ENCODE measurements around the gene NPDC1.

Gene NPDC1

DNA sequence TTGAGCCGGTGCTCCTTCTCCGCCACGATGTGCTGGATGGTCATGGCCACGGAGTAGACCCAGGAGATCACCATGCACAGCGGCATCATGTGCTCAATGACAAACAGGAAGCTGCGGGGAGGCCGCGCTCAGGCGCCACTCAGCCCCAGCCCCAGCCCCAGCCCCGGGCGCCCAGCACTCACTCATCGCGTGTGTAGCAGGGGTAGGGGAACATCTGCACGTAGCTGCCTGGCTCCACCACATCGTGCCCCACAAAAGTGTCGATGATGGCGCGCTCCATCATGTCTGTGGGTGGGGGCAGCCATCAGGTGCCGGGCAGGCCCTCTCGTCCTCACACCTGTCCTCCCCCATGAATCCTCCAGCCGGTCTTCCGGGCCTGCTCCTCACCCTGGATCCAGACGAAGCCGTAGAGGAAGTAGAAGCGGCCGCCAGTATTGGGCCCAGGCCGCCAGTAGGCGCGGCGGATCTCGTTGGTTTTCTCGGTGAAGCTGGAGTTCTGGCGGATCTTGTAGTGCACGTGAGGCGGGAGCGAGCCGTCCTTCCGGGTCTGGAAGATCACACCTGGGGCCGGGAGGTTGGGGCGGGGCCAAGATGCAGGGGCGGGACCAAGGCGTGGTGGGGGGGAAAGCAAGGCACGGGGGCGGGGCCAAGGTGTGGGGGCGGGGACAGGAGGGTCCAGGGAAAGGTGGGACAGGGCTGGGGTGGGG, 28.0 kb downstream of the NPDC1 start:
- Histone ChIP-seq H3K4me3 (ENCODE audit: severe bottlenecking) (no peak overlapping the region), H3K36me3 (ENCODE audit: low read depth) (no peaks in the 10 kb centered on the region), H3K4me1 (ENCODE audit: insufficient read depth, poor library complexity, severe bottlenecking) (no peaks in the 10 kb centered on the region), H3K27ac (ENCODE audit: poor library complexity, severe bottlenecking) (no peak overlapping the region), H3K27me3 (ENCODE audit: insufficient read depth, poor library complexity, severe bottlenecking) (no peaks in the 10 kb centered on the region), H3K9me3 (ENCODE audit: severe bottlenecking) (no peaks in the 10 kb centered on the region)
- DNase-seq (ENCODE audit: low spot score), result no peak
- ATAC-seq (ENCODE audit: low read depth), result no peak
- TF ChIP-seq, protein P1, sequence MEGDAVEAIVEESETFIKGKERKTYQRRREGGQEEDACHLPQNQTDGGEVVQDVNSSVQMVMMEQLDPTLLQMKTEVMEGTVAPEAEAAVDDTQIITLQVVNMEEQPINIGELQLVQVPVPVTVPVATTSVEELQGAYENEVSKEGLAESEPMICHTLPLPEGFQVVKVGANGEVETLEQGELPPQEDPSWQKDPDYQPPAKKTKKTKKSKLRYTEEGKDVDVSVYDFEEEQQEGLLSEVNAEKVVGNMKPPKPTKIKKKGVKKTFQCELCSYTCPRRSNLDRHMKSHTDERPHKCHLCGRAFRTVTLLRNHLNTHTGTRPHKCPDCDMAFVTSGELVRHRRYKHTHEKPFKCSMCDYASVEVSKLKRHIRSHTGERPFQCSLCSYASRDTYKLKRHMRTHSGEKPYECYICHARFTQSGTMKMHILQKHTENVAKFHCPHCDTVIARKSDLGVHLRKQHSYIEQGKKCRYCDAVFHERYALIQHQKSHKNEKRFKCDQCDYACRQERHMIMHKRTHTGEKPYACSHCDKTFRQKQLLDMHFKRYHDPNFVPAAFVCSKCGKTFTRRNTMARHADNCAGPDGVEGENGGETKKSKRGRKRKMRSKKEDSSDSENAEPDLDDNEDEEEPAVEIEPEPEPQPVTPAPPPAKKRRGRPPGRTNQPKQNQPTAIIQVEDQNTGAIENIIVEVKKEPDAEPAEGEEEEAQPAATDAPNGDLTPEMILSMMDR (IDR thresholded peaks at IDR 0.05; ENCODE audit: poor library complexity, severe bottlenecking), result no peak

DNA sequence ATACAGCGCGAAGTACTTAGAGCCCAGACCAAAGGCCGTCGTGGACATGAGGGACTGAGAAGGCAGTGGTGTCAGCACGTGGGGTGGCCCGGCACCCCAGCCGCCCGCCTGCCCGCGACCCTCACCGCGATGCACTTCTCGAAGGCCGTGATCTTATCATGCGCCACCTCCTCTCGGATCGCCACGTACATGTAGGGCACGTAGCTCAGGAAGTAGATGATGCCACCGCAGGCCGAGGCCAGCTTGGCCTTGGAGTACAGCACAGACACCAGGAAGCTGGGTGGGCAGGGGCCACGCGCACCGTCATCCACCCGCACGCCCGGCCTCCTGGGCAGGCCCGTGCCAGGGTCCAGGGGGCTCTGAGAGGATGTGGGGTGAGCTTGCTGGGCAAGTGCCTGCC, 28.9 kb downstream of the NPDC1 start:
- TF ChIP-seq, protein P1 (IDR thresholded peaks at IDR 0.05; ENCODE audit: poor library complexity, severe bottlenecking), result no peak
- Histone ChIP-seq H3K36me3 (ENCODE audit: low read depth) (no peaks in the 10 kb centered on the region), H3K4me1 (ENCODE audit: insufficient read depth, poor library complexity, severe bottlenecking) (no peaks in the 10 kb centered on the region), H3K27me3 (ENCODE audit: insufficient read depth, poor library complexity, severe bottlenecking) (no peaks in the 10 kb centered on the region), H3K9me3 (ENCODE audit: severe bottlenecking) (no peaks in the 10 kb centered on the region), H3K4me3 (ENCODE audit: severe bottlenecking) (no peak overlapping the region), H3K27ac (ENCODE audit: poor library complexity, severe bottlenecking) (no peak overlapping the region)
- DNase-seq (ENCODE audit: low spot score) (no peak), ATAC-seq (ENCODE audit: low read depth) (no peak)

DNA sequence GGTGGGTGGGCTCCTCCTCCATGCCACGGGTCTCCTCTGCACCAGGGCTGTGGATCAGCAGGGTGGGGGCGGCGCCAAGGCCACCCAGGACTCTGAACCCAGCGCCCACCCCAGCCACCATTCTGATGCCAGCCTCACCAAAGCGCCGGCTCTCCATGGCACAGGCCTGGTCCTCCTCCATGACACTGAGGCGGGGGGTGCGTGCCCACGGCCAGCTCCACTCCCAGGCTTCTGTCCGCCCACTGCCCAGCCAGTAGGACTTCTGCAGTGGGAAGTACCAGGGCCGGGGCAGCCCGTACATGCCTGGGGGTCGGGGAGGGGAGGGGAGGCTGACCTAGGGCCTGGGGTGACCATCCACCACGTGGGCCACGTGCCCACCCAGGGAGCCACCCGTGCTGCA, 29.5 kb downstream of the NPDC1 start:
- Histone ChIP-seq H3K4me3 (ENCODE audit: severe bottlenecking) (no peak overlapping the region), H3K27me3 (ENCODE audit: insufficient read depth, poor library complexity, severe bottlenecking) (no peaks in the 10 kb centered on the region), H3K36me3 (ENCODE audit: low read depth) (no peaks in the 10 kb centered on the region), H3K4me1 (ENCODE audit: insufficient read depth, poor library complexity, severe bottlenecking) (no peaks in the 10 kb centered on the region), H3K9me3 (ENCODE audit: severe bottlenecking) (no peaks in the 10 kb centered on the region), H3K27ac (ENCODE audit: poor library complexity, severe bottlenecking) (no peak overlapping the region)
- ATAC-seq (ENCODE audit: low read depth), result no peak
- no peak for DNase-seq (ENCODE audit: low spot score)
- TF ChIP-seq, protein P1 (IDR thresholded peaks at IDR 0.05; ENCODE audit: poor library complexity, severe bottlenecking), result no peak

DNA sequence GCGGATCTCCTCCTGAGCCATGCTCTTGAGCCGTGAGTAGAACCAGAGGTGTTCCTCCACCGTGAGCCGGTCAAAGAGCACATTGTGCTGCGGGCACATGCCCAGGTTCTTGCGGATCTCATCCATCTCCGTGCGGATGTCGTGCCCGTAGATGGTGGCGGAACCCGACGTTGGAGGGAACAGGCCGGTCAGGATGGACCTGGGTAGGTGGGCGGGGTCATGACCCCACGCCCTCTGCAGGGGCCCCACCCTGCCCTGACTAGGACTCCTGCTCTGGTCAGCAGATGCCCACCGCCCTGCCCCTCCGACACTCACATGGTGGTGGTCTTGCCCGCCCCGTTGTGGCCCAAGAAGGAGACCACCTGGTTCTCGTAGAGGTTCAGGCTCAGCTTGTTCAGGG, 30.0 kb downstream of the NPDC1 start:
- DNase-seq (ENCODE audit: low spot score) (no peak), ATAC-seq (ENCODE audit: low read depth) (no peak)
- Histone ChIP-seq H3K4me1 (ENCODE audit: insufficient read depth, poor library complexity, severe bottlenecking) (no peaks in the 10 kb centered on the region), H3K36me3 (ENCODE audit: low read depth) (no peaks in the 10 kb centered on the region), H3K4me3 (ENCODE audit: severe bottlenecking) (no peak overlapping the region), H3K9me3 (ENCODE audit: severe bottlenecking) (no peaks in the 10 kb centered on the region), H3K27ac (ENCODE audit: poor library complexity, severe bottlenecking) (no peak overlapping the region), H3K27me3 (ENCODE audit: insufficient read depth, poor library complexity, severe bottlenecking) (no peaks in the 10 kb centered on the region)
- TF ChIP-seq, protein P1 (IDR thresholded peaks at IDR 0.05; ENCODE audit: poor library complexity, severe bottlenecking), result no peak

DNA sequence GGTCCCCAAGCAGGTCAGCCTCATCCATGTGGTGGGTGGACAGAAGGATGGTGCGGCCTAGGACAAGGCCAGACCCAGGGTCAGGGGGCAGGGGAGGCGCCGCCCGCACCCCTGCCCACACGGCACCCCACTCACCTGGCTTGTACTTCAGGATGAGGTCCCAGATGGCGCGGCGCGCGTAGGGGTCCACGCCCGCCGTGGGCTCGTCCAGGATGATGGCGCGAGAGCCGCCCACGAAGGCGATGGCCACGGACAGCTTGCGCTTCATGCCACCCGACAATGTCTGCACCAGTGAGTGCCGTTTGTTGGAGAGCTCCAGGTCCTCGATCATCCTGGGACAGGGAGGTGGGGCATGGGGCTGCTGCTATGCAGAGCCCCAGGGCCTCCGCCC, 30.4 kb downstream of the NPDC1 start:
- Histone ChIP-seq H3K36me3 (ENCODE audit: low read depth) (no peaks in the 10 kb centered on the region), H3K27ac (ENCODE audit: poor library complexity, severe bottlenecking) (no peak overlapping the region), H3K9me3 (ENCODE audit: severe bottlenecking) (no peaks in the 10 kb centered on the region), H3K4me1 (ENCODE audit: insufficient read depth, poor library complexity, severe bottlenecking) (no peaks in the 10 kb centered on the region), H3K27me3 (ENCODE audit: insufficient read depth, poor library complexity, severe bottlenecking) (no peaks in the 10 kb centered on the region), H3K4me3 (ENCODE audit: severe bottlenecking) (no peak overlapping the region)
- DNase-seq (ENCODE audit: low spot score) (no peak), ATAC-seq (ENCODE audit: low read depth) (no peak)
- TF ChIP-seq, protein P1 (IDR thresholded peaks at IDR 0.05; ENCODE audit: poor library complexity, severe bottlenecking), result no peak
